ENCODE data around the gene C1QTNF12.

DNA sequence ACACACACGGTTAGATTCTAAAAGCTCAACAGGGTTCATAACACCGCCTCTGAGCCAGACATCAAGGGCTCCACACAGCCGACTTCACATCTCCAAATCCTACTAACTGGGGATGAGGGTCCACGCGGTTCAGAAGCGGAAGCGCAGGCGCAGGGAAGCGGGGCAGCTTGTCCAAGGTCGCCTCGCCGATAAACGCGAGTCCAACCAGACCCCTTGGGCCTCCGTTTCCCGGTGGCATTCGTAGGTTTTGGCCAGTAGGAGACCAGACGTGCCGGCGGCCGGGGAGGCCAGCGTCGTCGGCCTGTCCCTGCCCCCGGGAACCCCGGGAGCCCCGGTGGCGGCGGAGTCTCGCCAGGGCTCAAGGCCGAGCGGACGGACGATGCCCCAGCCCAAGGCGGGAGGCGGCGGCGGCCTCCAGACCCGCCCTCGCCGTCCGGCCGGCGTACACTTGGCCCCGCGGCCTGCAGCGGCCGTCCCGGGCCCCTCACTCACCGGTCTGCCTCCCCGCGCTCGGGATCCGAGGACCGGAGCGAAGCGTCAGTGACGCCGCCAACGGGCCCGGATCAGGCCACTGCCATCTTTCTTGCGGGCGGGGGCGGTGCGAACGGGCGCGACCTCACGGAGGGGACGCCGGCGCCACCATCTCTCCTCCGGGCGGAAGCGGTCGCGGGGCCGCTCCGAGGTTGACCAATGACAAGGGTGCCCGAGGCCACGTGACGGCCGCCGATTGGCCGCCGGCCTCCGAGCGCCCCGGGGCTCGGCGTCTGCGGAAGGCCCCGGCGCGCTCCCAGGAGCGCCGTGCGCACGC, 14.9 kb downstream of the C1QTNF12 start, which contains the start of gene SDF4:
- TF ChIP-seq, protein P1, sequence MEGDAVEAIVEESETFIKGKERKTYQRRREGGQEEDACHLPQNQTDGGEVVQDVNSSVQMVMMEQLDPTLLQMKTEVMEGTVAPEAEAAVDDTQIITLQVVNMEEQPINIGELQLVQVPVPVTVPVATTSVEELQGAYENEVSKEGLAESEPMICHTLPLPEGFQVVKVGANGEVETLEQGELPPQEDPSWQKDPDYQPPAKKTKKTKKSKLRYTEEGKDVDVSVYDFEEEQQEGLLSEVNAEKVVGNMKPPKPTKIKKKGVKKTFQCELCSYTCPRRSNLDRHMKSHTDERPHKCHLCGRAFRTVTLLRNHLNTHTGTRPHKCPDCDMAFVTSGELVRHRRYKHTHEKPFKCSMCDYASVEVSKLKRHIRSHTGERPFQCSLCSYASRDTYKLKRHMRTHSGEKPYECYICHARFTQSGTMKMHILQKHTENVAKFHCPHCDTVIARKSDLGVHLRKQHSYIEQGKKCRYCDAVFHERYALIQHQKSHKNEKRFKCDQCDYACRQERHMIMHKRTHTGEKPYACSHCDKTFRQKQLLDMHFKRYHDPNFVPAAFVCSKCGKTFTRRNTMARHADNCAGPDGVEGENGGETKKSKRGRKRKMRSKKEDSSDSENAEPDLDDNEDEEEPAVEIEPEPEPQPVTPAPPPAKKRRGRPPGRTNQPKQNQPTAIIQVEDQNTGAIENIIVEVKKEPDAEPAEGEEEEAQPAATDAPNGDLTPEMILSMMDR (IDR thresholded peaks at IDR 0.05; ENCODE audit: insufficient read depth, low read length, poor library complexity, severe bottlenecking): no peak
- TF ChIP-seq EZH2phosphoT487 (conservative IDR thresholded peaks at IDR 0.05; ENCODE audit: low read length): no peak
